AG09309 (cell line): ENCODE data around the gene SETBP1.
A peak's percentile ranks its signal among the peaks of the same experiment; 100 is the strongest.

Experiments used
- DNase-seq: peaks from one replicate; pipeline ENCODE4 v3.0.0-alpha.2; 2010; ENCODE audit warnings: low read depth
- H3K4me3 ChIP-seq: 2 replicates; pipeline ENCODE4 v1.5.1; 2011; ENCODE audit warnings: mild to moderate bottlenecking, low read depth, low read length, moderate library complexity; ENCODE audit not compliant: control insufficient read depth
- CTCF ChIP-seq: IDR thresholded peaks from 2 replicates; pipeline ENCODE4 v1.5.1; 2011; ENCODE audit warnings: mild to moderate bottlenecking, low read depth, low read length, inconsistent platforms; ENCODE audit not compliant: insufficient read depth, control insufficient read depth; ENCODE audit errors: missing control alignments

The SETBP1 gene

DNA sequence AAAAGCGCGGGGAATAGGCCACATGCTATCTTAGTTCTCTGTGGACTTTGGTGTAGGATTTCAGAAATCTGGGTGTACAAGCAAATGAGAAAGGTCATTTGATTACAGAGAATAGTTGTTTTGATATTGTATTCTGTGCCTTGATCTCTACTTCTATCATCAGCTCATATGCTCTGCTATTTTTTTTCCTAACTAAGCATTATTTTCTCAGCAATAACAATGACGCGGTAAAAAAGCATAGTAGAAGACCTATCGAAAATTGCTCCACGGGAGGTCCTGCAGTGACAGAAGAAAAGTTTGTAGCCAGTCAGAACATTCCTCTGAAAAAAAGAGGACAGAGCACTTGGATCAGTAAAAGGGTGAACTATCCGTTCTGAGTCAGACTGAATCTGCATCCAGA, 2.8 kb upstream of the SETBP1 start:
- no peak for TF ChIP-seq CTCF
- DNase-seq: no peak
- no peak overlapping the region for H3K4me3 ChIP-seq

GRCh38 chr18:44678725-44679055, 2.0 kb upstream of the SETBP1 start:
- no peak for TF ChIP-seq CTCF
- DNase-seq: no peak
- H3K4me3 ChIP-seq: peak overlapping the region; percentile 28

DNA sequence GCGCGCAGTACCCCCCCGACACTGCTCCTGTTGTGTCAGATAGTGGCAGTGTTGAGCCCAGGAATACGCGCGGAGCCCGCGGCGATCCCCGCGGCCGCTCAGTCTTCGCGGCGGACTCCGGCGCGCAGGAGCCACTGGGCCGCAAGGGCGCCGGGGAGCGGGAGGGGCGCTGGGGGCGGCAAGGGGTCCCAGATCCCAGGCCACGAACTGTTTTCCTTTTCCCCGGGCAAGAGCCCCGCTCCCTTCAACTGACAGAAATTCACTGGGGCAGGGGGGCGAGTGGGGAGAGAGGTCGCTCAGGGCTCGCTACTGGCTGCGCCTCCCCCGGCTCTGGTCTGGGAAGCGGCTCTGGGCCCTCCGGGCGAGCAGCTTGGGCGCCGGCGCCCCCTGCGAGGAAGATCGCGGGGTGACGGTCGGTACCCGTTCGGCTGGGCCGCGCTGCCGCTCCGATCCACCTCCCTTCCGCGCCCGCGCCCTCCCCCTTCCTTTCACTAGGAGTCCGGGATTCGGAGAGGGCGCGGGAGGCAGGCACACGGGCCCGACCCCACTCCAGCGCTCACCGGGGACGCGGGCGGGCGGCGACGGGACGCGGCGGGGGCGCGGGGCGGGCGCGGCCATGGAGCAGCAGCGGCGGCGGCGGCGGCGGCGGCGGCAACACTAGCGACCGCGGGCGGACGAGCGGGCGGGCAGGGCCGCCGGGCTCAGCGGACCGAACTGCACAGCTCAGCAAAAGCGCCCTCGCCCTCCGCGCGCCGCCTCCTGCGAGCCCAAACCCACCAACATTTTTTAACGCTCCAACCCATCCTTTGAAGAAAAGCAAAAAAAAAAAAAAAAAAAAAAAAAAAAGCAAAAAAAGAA, 1.4 kb upstream of the SETBP1 start:
- H3K4me3 ChIP-seq: peak overlapping the region; percentile 81
- DNase-seq: peak; percentile 57
- TF ChIP-seq CTCF: peak; percentile 63

- peak overlapping the region; percentile 81 for H3K4me3 ChIP-seq
- DNase-seq: no peak
- TF ChIP-seq CTCF: no peak
Measured at GRCh38 chr18:44679914-44680272, 795 bp upstream of the SETBP1 start.

GRCh38 chr18:44681076-44681970, 635 bp downstream of the SETBP1 start:
- TF ChIP-seq CTCF: no peak
- DNase-seq: no peak
- H3K4me3 ChIP-seq: peak overlapping the region; percentile 81

GRCh38 chr18:44682201-44682870, 1.6 kb downstream of the SETBP1 start:
- H3K4me3 ChIP-seq: peak overlapping the region; percentile 3
- no peak for TF ChIP-seq CTCF
- DNase-seq: no peak
